GM23338 (cell line): ENCODE data around the gene SMYD3. TPM values are rescaled to one million over a fixed set of nuclear protein-coding genes. Genes with fewer than 3 reads are reported as not detected.

Experiments used
- ATAC-seq: fragments of 200-7000 bp; cut with Tn5 transposase; 3 replicates; pipeline ENCODE4 v1.9.1; 2020
- DNase-seq: peaks from one replicate; pipeline ENCODE4 v3.0.0-alpha.2; 2015; ENCODE audit warnings: low spot score
- H2AFZ ChIP-seq: fragments of 200-600 bp; sonication (generic); 2 replicates; pipeline ENCODE4 v1.8.0; 2016; ENCODE audit warnings: antibody characterized with exemption, mild to moderate bottlenecking, moderate library complexity
- H3F3A ChIP-seq: fragments of 200-600 bp; sonication (generic); replicated peaks from 2 replicates; pipeline ENCODE4 v1.8.0; 2017; ENCODE audit warnings: antibody characterized with exemption, mixed run types, low read depth
- H3K27ac ChIP-seq: fragments of 200-600 bp; sonication (generic); 2 replicates; pipeline ENCODE4 v1.6.1; 2016; ENCODE audit warnings: low read depth
- H3K27me3 ChIP-seq: fragments of 200-600 bp; sonication (generic); 2 replicates; pipeline ENCODE4 v1.8.0; 2016; ENCODE audit warnings: mild to moderate bottlenecking, mixed run types, moderate library complexity; ENCODE audit not compliant: insufficient read depth
- H3K36me3 ChIP-seq: fragments of 200-600 bp; sonication (generic); 2 replicates; pipeline ENCODE4 v1.8.0; 2016; ENCODE audit warnings: mild to moderate bottlenecking; ENCODE audit not compliant: insufficient read depth
- H3K4me1 ChIP-seq: fragments of 200-600 bp; sonication (generic); 2 replicates; pipeline ENCODE4 v1.8.0; 2016; ENCODE audit warnings: mild to moderate bottlenecking, moderate library complexity; ENCODE audit not compliant: insufficient read depth
- H3K4me2 ChIP-seq: fragments of 200-600 bp; sonication (generic); 2 replicates; pipeline ENCODE4 v1.7.1; 2017; ENCODE audit warnings: mixed run types
- H3K4me3 ChIP-seq: fragments of 200-600 bp; sonication (generic); 2 replicates; pipeline ENCODE4 v1.6.1; 2016; ENCODE audit warnings: mixed run types
- H3K79me2 ChIP-seq: fragments of 200-600 bp; sonication (generic); replicated peaks from 2 replicates; pipeline ENCODE4 v1.8.0; 2017; ENCODE audit warnings: mild to moderate bottlenecking; ENCODE audit not compliant: insufficient read depth
- H3K9me2 ChIP-seq: fragments of 200-600 bp; sonication (generic); 2 replicates; pipeline ENCODE4 v1.8.0; 2017; ENCODE audit not compliant: insufficient read depth
- H4K20me1 ChIP-seq: fragments of 200-600 bp; sonication (generic); replicated peaks from 2 replicates; pipeline ENCODE4 v1.8.0; 2017; ENCODE audit warnings: mild to moderate bottlenecking; ENCODE audit not compliant: insufficient read depth
- H3K27ac Mint-ChIP-seq: 2 replicates; pipeline ENCODE4 v1.8.0; 2020; ENCODE audit warnings: inconsistent platforms, mild to moderate bottlenecking, moderate library complexity, mixed read lengths
- H3K27me3 Mint-ChIP-seq: 3 replicates; pipeline ENCODE4 v1.8.0; 2022; ENCODE audit warnings: low read depth, mild to moderate bottlenecking, moderate library complexity, mixed read lengths, inconsistent platforms; ENCODE audit not compliant: insufficient read depth, poor library complexity
- H3K36me3 Mint-ChIP-seq: 3 replicates; pipeline ENCODE4 v1.8.0; 2021; ENCODE audit warnings: low read depth, mild to moderate bottlenecking, inconsistent platforms, moderate library complexity, mixed read lengths
- H3K4me1 Mint-ChIP-seq: 3 replicates; pipeline ENCODE4 v1.8.0; 2020; ENCODE audit warnings: mild to moderate bottlenecking, inconsistent platforms, mixed read lengths
- H3K4me3 Mint-ChIP-seq: 3 replicates; pipeline ENCODE4 v1.8.0; 2021; ENCODE audit warnings: moderate library complexity, mild to moderate bottlenecking, inconsistent platforms, mixed read lengths
- H3K9me3 Mint-ChIP-seq: 3 replicates; pipeline ENCODE4 v1.8.0; 2020; ENCODE audit warnings: moderate library complexity, mild to moderate bottlenecking, inconsistent platforms, mixed read lengths
- CREB1 ChIP-seq: fragments of 250-450 bp; sonication (Bioruptor Pico); IDR thresholded peaks from 2 replicates; pipeline ENCODE4 v1.5.0; 2020; ENCODE audit warnings: low read depth, mild to moderate bottlenecking, moderate library complexity
- EZH2 ChIP-seq: fragments of 200-600 bp; sonication (generic); IDR thresholded peaks from one replicate; pipeline ENCODE4 v1.8.0; 2017; ENCODE audit warnings: antibody characterized with exemption, mild to moderate bottlenecking, low read depth; ENCODE audit not compliant: unreplicated experiment
- EZH2phosphoT487 ChIP-seq: fragments of 200-600 bp; sonication (generic); IDR thresholded peaks from one replicate; pipeline ENCODE4 v1.8.1; 2018; ENCODE audit warnings: antibody characterized with exemption; ENCODE audit not compliant: unreplicated experiment
- JUNB ChIP-seq: IDR thresholded peaks from one replicate; pipeline ENCODE4 v1.6.1; 2016; ENCODE audit warnings: antibody characterized with exemption; ENCODE audit not compliant: unreplicated experiment
- NANOG ChIP-seq: IDR thresholded peaks from 2 replicates; pipeline ENCODE4 v1.6.1; 2016; ENCODE audit warnings: antibody characterized with exemption, borderline replicate concordance
- POLR2AphosphoS5 ChIP-seq: IDR thresholded peaks from 2 replicates; pipeline ENCODE4 v1.6.1; 2016; ENCODE audit warnings: antibody characterized with exemption, low read depth
- STAT1 ChIP-seq: IDR thresholded peaks from one replicate; pipeline ENCODE4 v1.6.1; 2016; ENCODE audit warnings: antibody characterized with exemption; ENCODE audit not compliant: unreplicated experiment
- ZNF114 ChIP-seq: fragments of 250-450 bp; sonication (Bioruptor Pico); IDR thresholded peaks from 2 replicates; pipeline ENCODE4 v1.5.0; 2020; ENCODE audit warnings: mild to moderate bottlenecking, moderate library complexity
- ZNF331 ChIP-seq: fragments of 250-450 bp; sonication (Bioruptor Pico); IDR thresholded peaks from 2 replicates; pipeline ENCODE4 v1.5.0; 2020; ENCODE audit warnings: low read depth, mild to moderate bottlenecking, moderate library complexity
- polyA plus RNA-seq: library from polyadenylated mRNA; unstranded; fragments of >200 nt; fragmentation: Nextera tagmentation; extraction: Ambion mirVana; gene quantifications from 2 replicates; pipeline ENCODE4 v1.2.1, GENCODE V29; 2016
- total RNA-seq: library from RNA; depleted of rRNA; stranded (reverse); fragments of >200 nt; shearing (Covaris generic); gene quantifications from 2 replicates; pipeline ENCODE4 v1.2.3, GENCODE V29; 2014
- TF ChIP-seq, protein P1 (sequence below): fragments of 250-450 bp; sonication (Bioruptor Pico); IDR thresholded peaks from 2 replicates; pipeline ENCODE4 v1.5.0; 2020; ENCODE audit warnings: mild to moderate bottlenecking, moderate library complexity
- TF ChIP-seq, protein P2 (sequence below): IDR thresholded peaks from 2 replicates; pipeline ENCODE4 v1.6.1; 2016; ENCODE audit warnings: antibody characterized with exemption
- TF ChIP-seq, protein P3 (sequence below), 2 experiments: fragments of 200-600 bp in 1 of 2; sonication (generic) in 1 of 2; conservative IDR thresholded peaks; 2 replicates each; pipeline versions ENCODE4 v1.5.1 to v1.6.1; 2016 to 2017; ENCODE audit warnings: antibody characterized with exemption in 2 of 2, low read depth in 2 of 2, mild to moderate bottlenecking in 2 of 2, moderate library complexity in 1 of 2
- TF ChIP-seq, protein P4 (sequence below): IDR thresholded peaks from one replicate; pipeline ENCODE4 v1.6.1; 2018; ENCODE audit warnings: antibody characterized with exemption; ENCODE audit not compliant: unreplicated experiment

The SMYD3 gene
- total and polyA plus RNA-seq, 2 experiments from 2014 or later, result 31.8 to 34.4 TPM

DNA sequence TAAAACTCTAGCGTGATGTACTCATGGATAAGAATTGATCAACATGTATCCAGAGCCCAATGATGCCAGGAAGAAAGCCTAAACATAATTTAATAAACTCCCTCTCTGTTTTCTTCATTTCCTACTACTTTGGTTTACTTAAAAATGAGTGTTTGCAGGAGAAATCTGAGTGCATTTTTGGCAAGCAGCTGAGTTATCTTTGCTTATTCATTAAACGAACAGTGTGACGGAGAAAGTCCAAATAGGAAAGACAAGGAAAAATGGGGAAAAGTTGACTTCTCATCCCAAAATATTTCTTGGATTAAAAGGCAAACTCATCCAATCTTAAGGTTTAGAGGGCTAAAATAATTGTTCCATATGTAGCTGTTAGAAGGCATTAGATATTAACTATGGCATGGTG lies 496.7 kb downstream of the SMYD3 start:
- no peaks in the 10 kb centered on the region for H3K4me1 ChIP-seq
- H3K9me3 Mint-ChIP-seq, result no peaks in the 10 kb centered on the region
- H3K4me3 Mint-ChIP-seq, result no peak overlapping the region
- no peak for DNase-seq
- no peak overlapping the region for H2AFZ ChIP-seq
- no peak overlapping the region for H3K4me3 ChIP-seq
- no peaks in the 10 kb centered on the region for H3K36me3 ChIP-seq
- TF ChIP-seq POLR2AphosphoS5 (no peak), ZNF331 (no peak), ZNF114 (CRISPR knock-in tag) (no peak), EZH2 (no peak), NANOG (no peak), JUNB (no peak), CREB1 (CRISPR knock-in tag) (no peak), EZH2phosphoT487 (no peak), STAT1 (no peak)
- TF ChIP-seq, protein P1, sequence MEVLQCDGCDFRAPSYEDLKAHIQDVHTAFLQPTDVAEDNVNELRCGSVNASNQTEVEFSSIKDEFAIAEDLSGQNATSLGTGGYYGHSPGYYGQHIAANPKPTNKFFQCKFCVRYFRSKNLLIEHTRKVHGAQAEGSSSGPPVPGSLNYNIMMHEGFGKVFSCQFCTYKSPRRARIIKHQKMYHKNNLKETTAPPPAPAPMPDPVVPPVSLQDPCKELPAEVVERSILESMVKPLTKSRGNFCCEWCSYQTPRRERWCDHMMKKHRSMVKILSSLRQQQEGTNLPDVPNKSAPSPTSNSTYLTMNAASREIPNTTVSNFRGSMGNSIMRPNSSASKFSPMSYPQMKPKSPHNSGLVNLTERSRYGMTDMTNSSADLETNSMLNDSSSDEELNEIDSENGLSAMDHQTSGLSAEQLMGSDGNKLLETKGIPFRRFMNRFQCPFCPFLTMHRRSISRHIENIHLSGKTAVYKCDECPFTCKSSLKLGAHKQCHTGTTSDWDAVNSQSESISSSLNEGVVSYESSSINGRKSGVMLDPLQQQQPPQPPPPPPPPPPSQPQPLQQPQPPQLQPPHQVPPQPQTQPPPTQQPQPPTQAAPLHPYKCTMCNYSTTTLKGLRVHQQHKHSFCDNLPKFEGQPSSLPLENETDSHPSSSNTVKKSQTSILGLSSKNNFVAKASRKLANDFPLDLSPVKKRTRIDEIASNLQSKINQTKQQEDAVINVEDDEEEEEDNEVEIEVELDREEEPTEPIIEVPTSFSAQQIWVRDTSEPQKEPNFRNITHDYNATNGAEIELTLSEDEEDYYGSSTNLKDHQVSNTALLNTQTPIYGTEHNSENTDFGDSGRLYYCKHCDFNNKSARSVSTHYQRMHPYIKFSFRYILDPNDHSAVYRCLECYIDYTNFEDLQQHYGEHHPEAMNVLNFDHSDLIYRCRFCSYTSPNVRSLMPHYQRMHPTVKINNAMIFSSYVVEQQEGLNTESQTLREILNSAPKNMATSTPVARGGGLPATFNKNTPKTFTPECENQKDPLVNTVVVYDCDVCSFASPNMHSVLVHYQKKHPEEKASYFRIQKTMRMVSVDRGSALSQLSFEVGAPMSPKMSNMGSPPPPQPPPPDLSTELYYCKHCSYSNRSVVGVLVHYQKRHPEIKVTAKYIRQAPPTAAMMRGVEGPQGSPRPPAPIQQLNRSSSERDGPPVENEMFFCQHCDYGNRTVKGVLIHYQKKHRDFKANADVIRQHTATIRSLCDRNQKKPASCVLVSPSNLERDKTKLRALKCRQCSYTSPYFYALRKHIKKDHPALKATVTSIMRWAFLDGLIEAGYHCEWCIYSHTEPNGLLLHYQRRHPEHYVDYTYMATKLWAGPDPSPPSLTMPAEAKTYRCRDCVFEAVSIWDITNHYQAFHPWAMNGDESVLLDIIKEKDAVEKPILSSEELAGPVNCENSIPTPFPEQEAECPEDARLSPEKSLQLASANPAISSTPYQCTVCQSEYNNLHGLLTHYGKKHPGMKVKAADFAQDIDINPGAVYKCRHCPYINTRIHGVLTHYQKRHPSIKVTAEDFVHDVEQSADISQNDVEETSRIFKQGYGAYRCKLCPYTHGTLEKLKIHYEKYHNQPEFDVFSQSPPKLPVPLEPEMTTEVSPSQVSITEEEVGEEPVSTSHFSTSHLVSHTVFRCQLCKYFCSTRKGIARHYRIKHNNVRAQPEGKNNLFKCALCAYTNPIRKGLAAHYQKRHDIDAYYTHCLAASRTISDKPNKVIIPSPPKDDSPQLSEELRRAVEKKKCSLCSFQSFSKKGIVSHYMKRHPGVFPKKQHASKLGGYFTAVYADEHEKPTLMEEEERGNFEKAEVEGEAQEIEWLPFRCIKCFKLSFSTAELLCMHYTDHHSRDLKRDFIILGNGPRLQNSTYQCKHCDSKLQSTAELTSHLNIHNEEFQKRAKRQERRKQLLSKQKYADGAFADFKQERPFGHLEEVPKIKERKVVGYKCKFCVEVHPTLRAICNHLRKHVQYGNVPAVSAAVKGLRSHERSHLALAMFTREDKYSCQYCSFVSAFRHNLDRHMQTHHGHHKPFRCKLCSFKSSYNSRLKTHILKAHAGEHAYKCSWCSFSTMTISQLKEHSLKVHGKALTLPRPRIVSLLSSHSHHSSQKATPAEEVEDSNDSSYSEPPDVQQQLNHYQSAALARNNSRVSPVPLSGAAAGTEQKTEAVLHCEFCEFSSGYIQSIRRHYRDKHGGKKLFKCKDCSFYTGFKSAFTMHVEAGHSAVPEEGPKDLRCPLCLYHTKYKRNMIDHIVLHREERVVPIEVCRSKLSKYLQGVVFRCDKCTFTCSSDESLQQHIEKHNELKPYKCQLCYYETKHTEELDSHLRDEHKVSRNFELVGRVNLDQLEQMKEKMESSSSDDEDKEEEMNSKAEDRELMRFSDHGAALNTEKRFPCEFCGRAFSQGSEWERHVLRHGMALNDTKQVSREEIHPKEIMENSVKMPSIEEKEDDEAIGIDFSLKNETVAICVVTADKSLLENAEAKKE (CRISPR knock-in tag), result no peak
- TF ChIP-seq, protein P2, sequence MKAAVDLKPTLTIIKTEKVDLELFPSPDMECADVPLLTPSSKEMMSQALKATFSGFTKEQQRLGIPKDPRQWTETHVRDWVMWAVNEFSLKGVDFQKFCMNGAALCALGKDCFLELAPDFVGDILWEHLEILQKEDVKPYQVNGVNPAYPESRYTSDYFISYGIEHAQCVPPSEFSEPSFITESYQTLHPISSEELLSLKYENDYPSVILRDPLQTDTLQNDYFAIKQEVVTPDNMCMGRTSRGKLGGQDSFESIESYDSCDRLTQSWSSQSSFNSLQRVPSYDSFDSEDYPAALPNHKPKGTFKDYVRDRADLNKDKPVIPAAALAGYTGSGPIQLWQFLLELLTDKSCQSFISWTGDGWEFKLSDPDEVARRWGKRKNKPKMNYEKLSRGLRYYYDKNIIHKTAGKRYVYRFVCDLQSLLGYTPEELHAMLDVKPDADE, result no peak
- TF ChIP-seq, protein P3, sequence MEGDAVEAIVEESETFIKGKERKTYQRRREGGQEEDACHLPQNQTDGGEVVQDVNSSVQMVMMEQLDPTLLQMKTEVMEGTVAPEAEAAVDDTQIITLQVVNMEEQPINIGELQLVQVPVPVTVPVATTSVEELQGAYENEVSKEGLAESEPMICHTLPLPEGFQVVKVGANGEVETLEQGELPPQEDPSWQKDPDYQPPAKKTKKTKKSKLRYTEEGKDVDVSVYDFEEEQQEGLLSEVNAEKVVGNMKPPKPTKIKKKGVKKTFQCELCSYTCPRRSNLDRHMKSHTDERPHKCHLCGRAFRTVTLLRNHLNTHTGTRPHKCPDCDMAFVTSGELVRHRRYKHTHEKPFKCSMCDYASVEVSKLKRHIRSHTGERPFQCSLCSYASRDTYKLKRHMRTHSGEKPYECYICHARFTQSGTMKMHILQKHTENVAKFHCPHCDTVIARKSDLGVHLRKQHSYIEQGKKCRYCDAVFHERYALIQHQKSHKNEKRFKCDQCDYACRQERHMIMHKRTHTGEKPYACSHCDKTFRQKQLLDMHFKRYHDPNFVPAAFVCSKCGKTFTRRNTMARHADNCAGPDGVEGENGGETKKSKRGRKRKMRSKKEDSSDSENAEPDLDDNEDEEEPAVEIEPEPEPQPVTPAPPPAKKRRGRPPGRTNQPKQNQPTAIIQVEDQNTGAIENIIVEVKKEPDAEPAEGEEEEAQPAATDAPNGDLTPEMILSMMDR (conservative IDR thresholded peaks at IDR 0.05; ENCODE audit: low read depth in 2 of 2), result no peak
- TF ChIP-seq, protein P4, sequence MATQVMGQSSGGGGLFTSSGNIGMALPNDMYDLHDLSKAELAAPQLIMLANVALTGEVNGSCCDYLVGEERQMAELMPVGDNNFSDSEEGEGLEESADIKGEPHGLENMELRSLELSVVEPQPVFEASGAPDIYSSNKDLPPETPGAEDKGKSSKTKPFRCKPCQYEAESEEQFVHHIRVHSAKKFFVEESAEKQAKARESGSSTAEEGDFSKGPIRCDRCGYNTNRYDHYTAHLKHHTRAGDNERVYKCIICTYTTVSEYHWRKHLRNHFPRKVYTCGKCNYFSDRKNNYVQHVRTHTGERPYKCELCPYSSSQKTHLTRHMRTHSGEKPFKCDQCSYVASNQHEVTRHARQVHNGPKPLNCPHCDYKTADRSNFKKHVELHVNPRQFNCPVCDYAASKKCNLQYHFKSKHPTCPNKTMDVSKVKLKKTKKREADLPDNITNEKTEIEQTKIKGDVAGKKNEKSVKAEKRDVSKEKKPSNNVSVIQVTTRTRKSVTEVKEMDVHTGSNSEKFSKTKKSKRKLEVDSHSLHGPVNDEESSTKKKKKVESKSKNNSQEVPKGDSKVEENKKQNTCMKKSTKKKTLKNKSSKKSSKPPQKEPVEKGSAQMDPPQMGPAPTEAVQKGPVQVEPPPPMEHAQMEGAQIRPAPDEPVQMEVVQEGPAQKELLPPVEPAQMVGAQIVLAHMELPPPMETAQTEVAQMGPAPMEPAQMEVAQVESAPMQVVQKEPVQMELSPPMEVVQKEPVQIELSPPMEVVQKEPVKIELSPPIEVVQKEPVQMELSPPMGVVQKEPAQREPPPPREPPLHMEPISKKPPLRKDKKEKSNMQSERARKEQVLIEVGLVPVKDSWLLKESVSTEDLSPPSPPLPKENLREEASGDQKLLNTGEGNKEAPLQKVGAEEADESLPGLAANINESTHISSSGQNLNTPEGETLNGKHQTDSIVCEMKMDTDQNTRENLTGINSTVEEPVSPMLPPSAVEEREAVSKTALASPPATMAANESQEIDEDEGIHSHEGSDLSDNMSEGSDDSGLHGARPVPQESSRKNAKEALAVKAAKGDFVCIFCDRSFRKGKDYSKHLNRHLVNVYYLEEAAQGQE, result no peak
- H3K9me2 ChIP-seq, result no peaks in the 10 kb centered on the region
- no peak overlapping the region for H3K27ac Mint-ChIP-seq
- H3K36me3 Mint-ChIP-seq, result no peaks in the 10 kb centered on the region
- no peak overlapping the region for H3K4me2 ChIP-seq
- ATAC-seq, result no peak
- H4K20me1 ChIP-seq, result no peaks in the 10 kb centered on the region
- no peaks in the 10 kb centered on the region for H3F3A ChIP-seq
- H3K27ac ChIP-seq, result no peak overlapping the region
- peaks cover 5% of the 10 kb centered on the region for H3K27me3 Mint-ChIP-seq
- H3K79me2 ChIP-seq, result no peaks in the 10 kb centered on the region
- H3K27me3 ChIP-seq, result no peaks in the 10 kb centered on the region
- H3K4me1 Mint-ChIP-seq, result peaks cover 4% of the 10 kb centered on the region; the same call in 1 of the 3 replicates
